GM21447 (cell line): ENCODE measurements around the gene NBPF11.
"Not testable (repeated sequence)": the region's sequence is repeated elsewhere in the genome, so short reads cannot be mapped to it uniquely, and the experiment has no call there.

ENCODE experiments used
- ATAC-seq: cut with Tn5 transposase; IDR thresholded peaks from one replicate; pipeline ENCODE4 v1.9.1; 2021; ENCODE audit not compliant: unreplicated experiment

The NBPF11 gene

GRCh38 chr1:148150014-148150413 is 2.1 kb downstream of the NBPF11 start:
- not testable (repeated sequence) for ATAC-seq

GRCh38 chr1:148149050-148149815 is 2.8 kb downstream of the NBPF11 start:
- not testable (repeated sequence) for ATAC-seq

GRCh38 chr1:148147052-148147838 is 4.8 kb downstream of the NBPF11 start:
- not testable (repeated sequence) for ATAC-seq

GRCh38 chr1:148146191-148146997 is 5.7 kb downstream of the NBPF11 start:
- ATAC-seq = not testable (repeated sequence)

- ATAC-seq = not testable (repeated sequence)
Observed at GRCh38 chr1:148143223-148143622, 8.9 kb downstream of the NBPF11 start.

- ATAC-seq = not testable (repeated sequence)
Observed at GRCh38 chr1:148141936-148142335, 10.1 kb downstream of the NBPF11 start.

- not testable (repeated sequence) for ATAC-seq
Observed at GRCh38 chr1:148138606-148139005, 13.5 kb downstream of the NBPF11 start.

GRCh38 chr1:148122341-148122740 is 29.7 kb downstream of the NBPF11 start:
- not testable (repeated sequence) for ATAC-seq

- not testable (repeated sequence) for ATAC-seq
Observed at GRCh38 chr1:148120395-148120794, 31.7 kb downstream of the NBPF11 start.

GRCh38 chr1:148095732-148096131 is 56.3 kb downstream of the NBPF11 start:
- not testable (repeated sequence) for ATAC-seq

- not testable (repeated sequence) for ATAC-seq
Observed at GRCh38 chr1:148086196-148086595, 65.9 kb downstream of the NBPF11 start.

- ATAC-seq = peak; percentile 57
Observed at GRCh38 chr1:148081205-148081604, 70.9 kb downstream of the NBPF11 start.

GRCh38 chr1:148078632-148079519 is 73.2 kb downstream of the NBPF11 start:
- ATAC-seq = not testable (repeated sequence)

GRCh38 chr1:148078090-148078489 is 74.0 kb downstream of the NBPF11 start:
- ATAC-seq = not testable (repeated sequence)

GRCh38 chr1:148077458-148077857 is 74.6 kb downstream of the NBPF11 start:
- not testable (repeated sequence) for ATAC-seq

GRCh38 chr1:148073392-148073791 is 78.7 kb downstream of the NBPF11 start:
- ATAC-seq = not testable (repeated sequence)

GRCh38 chr1:148068606-148069005 is 83.5 kb downstream of the NBPF11 start:
- ATAC-seq = not testable (repeated sequence)

GRCh38 chr1:148068201-148068600 is 83.9 kb downstream of the NBPF11 start:
- not testable (repeated sequence) for ATAC-seq

GRCh38 chr1:148060294-148060701 is 91.8 kb downstream of the NBPF11 start:
- not testable (repeated sequence) for ATAC-seq

GRCh38 chr1:148057384-148057783 is 94.7 kb downstream of the NBPF11 start:
- ATAC-seq = not testable (repeated sequence)
